ENCODE data around the gene ZNF503.

The ZNF503 gene

GRCh38 chr10:75426880-75427279, 25.3 kb upstream of the ZNF503 start:
- DNase-seq (ENCODE audit: insufficient read length, low spot score), result no peak
- FAIRE-seq, result no peak
- TF ChIP-seq CTCF (IDR thresholded peaks at IDR 0.05; ENCODE audit: insufficient read depth, missing control alignments), result no peak

GRCh38 chr10:75425291-75426079, 23.9 kb upstream of the ZNF503 start:
- FAIRE-seq (no peak), DNase-seq (ENCODE audit: insufficient read length, low spot score) (no peak)
- no peak for TF ChIP-seq CTCF (IDR thresholded peaks at IDR 0.05; ENCODE audit: insufficient read depth, missing control alignments)

GRCh38 chr10:75424571-75424970, 23.0 kb upstream of the ZNF503 start:
- no peak for TF ChIP-seq CTCF (IDR thresholded peaks at IDR 0.05; ENCODE audit: insufficient read depth, missing control alignments)
- no peak for FAIRE-seq

GRCh38 chr10:75422913-75423312, 21.3 kb upstream of the ZNF503 start:
- no peak for TF ChIP-seq CTCF (IDR thresholded peaks at IDR 0.05; ENCODE audit: insufficient read depth, missing control alignments)
- DNase-seq (ENCODE audit: insufficient read length, low spot score) (no peak), FAIRE-seq (no peak)

More at GRCh38 chr10:75424571-75424970, 23.0 kb upstream of the ZNF503 start:
- no peak for DNase-seq (ENCODE audit: insufficient read length, low spot score)

- FAIRE-seq, result no peak
- TF ChIP-seq CTCF (IDR thresholded peaks at IDR 0.05; ENCODE audit: insufficient read depth, missing control alignments), result no peak
- no peak for DNase-seq (ENCODE audit: insufficient read length, low spot score)
These were observed 17.1 kb upstream of the ZNF503 start for GRCh38 chr10:75418712-75419111.

GRCh38 chr10:75418293-75418692, 16.7 kb upstream of the ZNF503 start:
- no peak for FAIRE-seq
- no peak for DNase-seq (ENCODE audit: insufficient read length, low spot score)
- TF ChIP-seq CTCF (IDR thresholded peaks at IDR 0.05; ENCODE audit: insufficient read depth, missing control alignments), result no peak

- TF ChIP-seq CTCF (IDR thresholded peaks at IDR 0.05; ENCODE audit: insufficient read depth, missing control alignments), result no peak
- no peak for FAIRE-seq
- no peak for DNase-seq (ENCODE audit: insufficient read length, low spot score)
These were observed 16.0 kb upstream of the ZNF503 start for GRCh38 chr10:75417522-75417927.

All from D721Med (cell line).